ENCODE measurements around the gene RUFY2.

RUFY2 gene

DNA sequence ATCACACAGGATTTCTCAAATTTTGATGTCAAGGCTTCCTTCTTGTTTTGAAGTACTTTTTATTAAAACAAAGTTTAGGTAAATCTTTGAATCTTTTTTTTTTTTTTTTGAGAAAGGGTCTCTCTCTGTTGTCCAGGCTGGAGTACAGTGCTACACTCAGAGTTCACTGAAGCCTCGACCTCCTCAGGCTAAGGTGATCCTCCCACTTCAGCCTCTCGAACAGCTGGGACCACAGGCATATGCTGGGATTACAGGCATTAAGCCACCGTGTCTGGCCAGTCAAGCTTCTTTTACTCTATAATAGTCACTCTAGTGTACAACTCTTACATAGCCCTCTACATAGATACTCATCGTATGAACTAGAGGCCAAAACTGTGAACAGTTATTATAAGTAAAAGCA lies 3.4 kb downstream of the RUFY2 start:
- no peak for TF ChIP-seq POLR2AphosphoS5 (IDR thresholded peaks at IDR 0.05; ENCODE audit: low read depth, low read length)
- TF ChIP-seq SIN3A (IDR thresholded peaks at IDR 0.05; ENCODE audit: borderline replicate concordance, insufficient read depth, low read length) = no peak
- TF ChIP-seq, protein P1, sequence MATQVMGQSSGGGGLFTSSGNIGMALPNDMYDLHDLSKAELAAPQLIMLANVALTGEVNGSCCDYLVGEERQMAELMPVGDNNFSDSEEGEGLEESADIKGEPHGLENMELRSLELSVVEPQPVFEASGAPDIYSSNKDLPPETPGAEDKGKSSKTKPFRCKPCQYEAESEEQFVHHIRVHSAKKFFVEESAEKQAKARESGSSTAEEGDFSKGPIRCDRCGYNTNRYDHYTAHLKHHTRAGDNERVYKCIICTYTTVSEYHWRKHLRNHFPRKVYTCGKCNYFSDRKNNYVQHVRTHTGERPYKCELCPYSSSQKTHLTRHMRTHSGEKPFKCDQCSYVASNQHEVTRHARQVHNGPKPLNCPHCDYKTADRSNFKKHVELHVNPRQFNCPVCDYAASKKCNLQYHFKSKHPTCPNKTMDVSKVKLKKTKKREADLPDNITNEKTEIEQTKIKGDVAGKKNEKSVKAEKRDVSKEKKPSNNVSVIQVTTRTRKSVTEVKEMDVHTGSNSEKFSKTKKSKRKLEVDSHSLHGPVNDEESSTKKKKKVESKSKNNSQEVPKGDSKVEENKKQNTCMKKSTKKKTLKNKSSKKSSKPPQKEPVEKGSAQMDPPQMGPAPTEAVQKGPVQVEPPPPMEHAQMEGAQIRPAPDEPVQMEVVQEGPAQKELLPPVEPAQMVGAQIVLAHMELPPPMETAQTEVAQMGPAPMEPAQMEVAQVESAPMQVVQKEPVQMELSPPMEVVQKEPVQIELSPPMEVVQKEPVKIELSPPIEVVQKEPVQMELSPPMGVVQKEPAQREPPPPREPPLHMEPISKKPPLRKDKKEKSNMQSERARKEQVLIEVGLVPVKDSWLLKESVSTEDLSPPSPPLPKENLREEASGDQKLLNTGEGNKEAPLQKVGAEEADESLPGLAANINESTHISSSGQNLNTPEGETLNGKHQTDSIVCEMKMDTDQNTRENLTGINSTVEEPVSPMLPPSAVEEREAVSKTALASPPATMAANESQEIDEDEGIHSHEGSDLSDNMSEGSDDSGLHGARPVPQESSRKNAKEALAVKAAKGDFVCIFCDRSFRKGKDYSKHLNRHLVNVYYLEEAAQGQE (IDR thresholded peaks at IDR 0.05; ENCODE audit: insufficient read depth in 1 of 2, low read depth in 2 of 2, low read length in 2 of 2) = no peak
- no peak for TF ChIP-seq TAF1 (IDR thresholded peaks at IDR 0.05; ENCODE audit: borderline replicate concordance, insufficient read depth, low read length)
- TF ChIP-seq FOXP2 (optimal IDR thresholded peaks at IDR 0.05; ENCODE audit: borderline replicate concordance, extremely low read depth, extremely low read length, insufficient read depth) = no peak

DNA sequence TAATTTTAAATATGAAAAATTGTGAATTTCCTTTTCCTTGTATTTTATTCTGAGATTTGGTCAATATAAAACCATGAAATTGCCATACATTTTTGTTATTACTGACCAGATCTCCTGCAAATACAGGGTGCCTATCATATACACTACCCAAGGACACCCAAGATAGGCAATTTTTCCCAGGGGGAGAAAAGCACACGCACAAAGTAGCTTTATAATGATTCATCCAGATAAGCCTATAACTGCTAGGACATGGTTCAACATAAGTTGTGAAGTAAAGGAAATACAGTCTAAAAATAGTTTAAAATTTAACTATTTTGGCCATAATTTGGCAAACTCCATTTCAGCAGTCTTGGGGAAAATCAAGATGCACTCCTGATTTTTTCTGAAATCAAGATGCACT lies 4.8 kb downstream of the RUFY2 start:
- TF ChIP-seq TAF1 (IDR thresholded peaks at IDR 0.05; ENCODE audit: borderline replicate concordance, insufficient read depth, low read length) (no peak), POLR2AphosphoS5 (IDR thresholded peaks at IDR 0.05; ENCODE audit: low read depth, low read length) (no peak), SIN3A (IDR thresholded peaks at IDR 0.05; ENCODE audit: borderline replicate concordance, insufficient read depth, low read length) (no peak), FOXP2 (optimal IDR thresholded peaks at IDR 0.05; ENCODE audit: borderline replicate concordance, extremely low read depth, extremely low read length, insufficient read depth) (no peak)
- TF ChIP-seq, protein P1 (IDR thresholded peaks at IDR 0.05; ENCODE audit: insufficient read depth in 1 of 2, low read depth in 2 of 2, low read length in 2 of 2) = no peak

DNA sequence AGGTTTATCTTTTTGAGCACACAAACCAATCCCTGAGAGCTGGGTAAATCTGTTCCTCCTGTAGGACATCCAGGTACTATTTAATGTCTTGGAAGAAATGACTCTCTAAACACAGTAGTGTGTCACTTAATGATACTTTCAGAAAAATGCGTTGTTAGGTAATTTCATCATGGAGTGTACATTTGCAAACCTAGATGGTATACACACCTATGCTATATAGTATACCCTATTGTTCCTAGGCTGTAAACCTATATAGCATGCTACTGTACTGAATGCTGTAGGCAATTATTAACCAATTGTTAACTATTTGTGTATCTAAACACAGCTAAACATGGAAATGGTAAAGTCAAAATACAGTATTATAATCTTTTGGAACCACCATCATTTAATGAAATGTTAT lies 10.1 kb downstream of the RUFY2 start:
- no peak for TF ChIP-seq FOXP2 (optimal IDR thresholded peaks at IDR 0.05; ENCODE audit: borderline replicate concordance, extremely low read depth, extremely low read length, insufficient read depth)
- TF ChIP-seq, protein P1 (IDR thresholded peaks at IDR 0.05; ENCODE audit: insufficient read depth in 1 of 2, low read depth in 2 of 2, low read length in 2 of 2) = no peak
- no peak for TF ChIP-seq POLR2AphosphoS5 (IDR thresholded peaks at IDR 0.05; ENCODE audit: low read depth, low read length)
- TF ChIP-seq TAF1 (IDR thresholded peaks at IDR 0.05; ENCODE audit: borderline replicate concordance, insufficient read depth, low read length) = no peak
- TF ChIP-seq SIN3A (IDR thresholded peaks at IDR 0.05; ENCODE audit: borderline replicate concordance, insufficient read depth, low read length) = no peak

DNA sequence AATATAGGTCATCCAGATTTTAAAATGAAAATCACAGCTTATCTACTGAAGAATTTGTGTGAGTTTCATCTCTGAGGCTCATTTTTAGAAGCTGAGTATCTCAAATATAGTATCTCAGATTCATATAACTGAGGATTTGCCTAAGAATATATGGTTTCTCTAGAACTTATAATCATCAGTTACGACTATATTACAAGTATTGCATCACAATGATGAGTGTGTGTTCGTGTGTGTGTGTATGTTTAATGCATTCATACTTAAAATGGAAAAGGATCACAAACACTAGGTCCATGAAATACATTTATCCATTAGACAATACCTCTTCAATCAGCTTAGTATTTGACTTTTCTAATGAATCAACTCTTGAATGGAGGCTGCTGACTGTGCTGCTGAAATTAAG lies 21.3 kb downstream of the RUFY2 start:
- TF ChIP-seq FOXP2 (optimal IDR thresholded peaks at IDR 0.05; ENCODE audit: borderline replicate concordance, extremely low read depth, extremely low read length, insufficient read depth) (no peak), POLR2AphosphoS5 (IDR thresholded peaks at IDR 0.05; ENCODE audit: low read depth, low read length) (no peak), SIN3A (IDR thresholded peaks at IDR 0.05; ENCODE audit: borderline replicate concordance, insufficient read depth, low read length) (no peak), TAF1 (IDR thresholded peaks at IDR 0.05; ENCODE audit: borderline replicate concordance, insufficient read depth, low read length) (no peak)
- TF ChIP-seq, protein P1 (IDR thresholded peaks at IDR 0.05; ENCODE audit: insufficient read depth in 1 of 2, low read depth in 2 of 2, low read length in 2 of 2) = no peak

DNA sequence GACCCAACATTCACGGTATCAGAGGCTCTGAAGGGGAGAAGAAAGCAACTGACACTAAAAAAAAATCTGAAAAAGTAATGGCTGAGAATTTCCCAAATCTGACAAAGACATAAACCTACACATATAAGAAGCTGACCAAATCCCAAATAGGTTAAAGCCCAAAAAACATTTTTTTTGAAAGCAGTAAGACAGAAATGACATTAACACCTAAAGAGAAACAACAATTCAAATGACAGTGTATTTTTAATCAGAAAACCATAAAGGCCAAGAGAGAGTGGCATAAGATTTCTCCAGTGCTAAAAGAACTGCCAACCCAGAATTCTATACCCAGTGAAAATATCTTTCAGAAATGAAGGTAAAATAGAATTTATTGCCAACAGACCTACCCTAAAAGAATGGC lies 35.5 kb downstream of the RUFY2 start:
- TF ChIP-seq SIN3A (IDR thresholded peaks at IDR 0.05; ENCODE audit: borderline replicate concordance, insufficient read depth, low read length) = no peak
- TF ChIP-seq, protein P1 (IDR thresholded peaks at IDR 0.05; ENCODE audit: insufficient read depth in 1 of 2, low read depth in 2 of 2, low read length in 2 of 2) = no peak
- TF ChIP-seq FOXP2 (optimal IDR thresholded peaks at IDR 0.05; ENCODE audit: borderline replicate concordance, extremely low read depth, extremely low read length, insufficient read depth) = no peak
- TF ChIP-seq POLR2AphosphoS5 (IDR thresholded peaks at IDR 0.05; ENCODE audit: low read depth, low read length) = no peak
- TF ChIP-seq TAF1 (IDR thresholded peaks at IDR 0.05; ENCODE audit: borderline replicate concordance, insufficient read depth, low read length) = no peak
